ENCODE data around the gene OPN3. TPM values are rescaled to one million over a fixed set of nuclear protein-coding genes. Genes with fewer than 3 reads are reported as not detected.

Gene OPN3
- polyA plus RNA-seq, 1 experiment, result 14.1 TPM

DNA sequence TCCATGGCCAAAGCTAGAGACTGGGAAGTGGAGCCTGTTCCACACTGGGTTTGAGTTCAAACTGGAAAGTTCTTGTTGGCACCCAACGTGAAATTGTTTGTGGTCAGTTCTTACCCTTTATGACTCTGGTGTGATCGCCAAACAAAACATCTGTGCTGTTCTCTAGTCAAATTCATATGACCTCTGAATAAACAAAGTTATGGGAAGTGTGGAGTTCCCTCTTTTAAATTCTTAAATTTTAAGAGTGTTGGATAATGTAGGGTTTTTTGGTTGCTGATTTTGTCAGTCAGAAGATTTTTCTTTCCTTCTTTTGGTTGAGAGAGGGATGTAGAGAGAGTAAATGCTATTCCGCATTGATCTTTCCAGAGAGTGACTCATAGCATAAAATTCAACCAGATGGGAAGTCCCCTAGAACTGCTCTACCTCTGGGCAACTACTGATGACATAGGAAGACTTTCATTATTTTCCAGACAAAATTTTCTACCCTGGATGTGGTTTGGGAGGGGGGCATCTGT lies 36.4 kb downstream of the OPN3 start:
- ChIA-PET POLR2A (no interaction called here), CTCF (interaction anchor here (2.8 kb wide), 1 partner anchor 8 kb away, joined by 13 read pairs; no protein-coding TSS in a partner anchor)
- Histone ChIP-seq H3K27me3 (ENCODE audit: control insufficient read depth, insufficient read depth, low read length) (no peaks in the 10 kb centered on the region), H3K36me3 (ENCODE audit: control insufficient read depth, insufficient read depth, low read length) (no peaks in the 10 kb centered on the region; the same call in 1 of the 2 replicates), H3K4me3 (ENCODE audit: low read depth, low read length) (no peak overlapping the region)
- no peak for TF ChIP-seq CTCF (IDR thresholded peaks at IDR 0.05; ENCODE audit: insufficient read depth, low read depth, low read length)
- no peak for DNase-seq (ENCODE audit: low read depth)

DNA sequence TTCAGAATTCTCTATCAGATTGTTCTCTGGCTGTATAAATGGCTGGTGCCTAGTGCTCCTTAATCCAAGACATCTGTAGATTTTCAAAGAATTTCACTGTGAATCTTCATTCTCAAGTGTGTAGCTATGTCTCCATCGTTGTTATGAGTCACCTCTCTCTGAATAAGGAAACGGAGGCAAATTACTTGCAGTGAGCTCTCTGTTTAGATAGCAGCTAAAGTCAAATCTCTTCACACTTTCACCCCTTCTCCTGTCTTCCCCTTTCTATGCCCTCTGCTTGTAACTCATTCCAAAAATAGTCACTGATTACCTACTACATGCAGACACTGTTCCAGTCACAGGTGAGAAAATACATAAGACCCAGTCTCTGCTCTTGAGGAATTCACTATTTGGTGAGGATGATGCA lies 39.7 kb downstream of the OPN3 start:
- no peaks in the 10 kb centered on the region; the same call in none of the 2 replicates for H3K36me3 ChIP-seq (ENCODE audit: control insufficient read depth, insufficient read depth, low read length)
- H3K27me3 ChIP-seq (ENCODE audit: control insufficient read depth, insufficient read depth, low read length), result no peaks in the 10 kb centered on the region
- H3K4me3 ChIP-seq (ENCODE audit: low read depth, low read length), result no peak overlapping the region
- TF ChIP-seq CTCF (IDR thresholded peaks at IDR 0.05; ENCODE audit: insufficient read depth, low read depth, low read length), result no peak
- peak; percentile 55 for DNase-seq (ENCODE audit: low read depth)
- ChIA-PET CTCF (no interaction called here), POLR2A (no interaction called here)

DNA sequence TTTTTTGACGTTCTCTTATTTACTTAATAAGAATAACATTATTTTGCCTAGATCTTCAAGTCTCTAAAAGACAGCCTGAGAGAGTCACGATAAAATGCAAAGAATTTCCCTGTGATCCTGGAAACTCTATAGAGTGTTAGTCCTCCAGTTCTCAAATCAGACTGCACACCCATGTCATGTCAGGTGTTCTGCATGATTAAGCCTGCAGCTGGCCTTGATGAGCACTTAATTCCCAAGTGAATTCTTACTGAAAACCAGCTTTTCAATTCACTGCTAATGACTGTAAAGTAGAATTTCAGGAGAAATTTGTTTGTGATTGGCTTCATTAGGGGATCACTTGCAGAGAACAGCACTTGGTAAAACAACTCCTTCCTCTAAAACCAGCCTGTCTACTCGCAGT lies 41.9 kb downstream of the OPN3 start:
- peaks cover 1% of the 10 kb centered on the region for H3K36me3 ChIP-seq (ENCODE audit: control insufficient read depth, insufficient read depth, low read length)
- no peak for TF ChIP-seq CTCF (IDR thresholded peaks at IDR 0.05; ENCODE audit: insufficient read depth, low read depth, low read length)
- no peaks in the 10 kb centered on the region for H3K27me3 ChIP-seq (ENCODE audit: control insufficient read depth, insufficient read depth, low read length)
- no peak for DNase-seq (ENCODE audit: low read depth)
- H3K4me3 ChIP-seq (ENCODE audit: low read depth, low read length), result no peak overlapping the region
- ChIA-PET POLR2A (no interaction called here), CTCF (interaction anchor here (0.9 to 1.1 kb wide), 2 partner anchors 12 to 29 kb away, joined by 3 read pairs; no protein-coding TSS in a partner anchor)

DNA sequence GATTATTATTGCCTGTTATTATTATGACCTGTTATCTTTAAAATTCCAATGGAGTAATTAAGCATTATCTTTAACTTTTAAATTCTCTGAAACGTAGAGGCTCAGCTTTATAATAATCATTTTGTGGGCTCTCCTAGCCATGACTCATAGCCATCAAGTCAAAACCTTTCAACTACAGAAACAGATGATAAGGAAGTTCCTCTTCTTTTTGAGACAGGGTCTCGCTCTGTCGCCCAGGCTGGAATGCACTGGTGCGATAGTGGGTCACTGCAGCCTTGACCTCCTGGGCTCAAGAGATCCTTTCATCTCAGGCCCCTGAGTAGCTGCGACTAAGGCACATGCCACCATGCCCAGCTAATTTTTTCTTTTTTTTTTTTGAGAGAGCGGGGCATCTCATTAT lies 43.5 kb downstream of the OPN3 start:
- ChIA-PET CTCF (no interaction called here), POLR2A (no interaction called here)
- no peak overlapping the region for H3K4me3 ChIP-seq (ENCODE audit: low read depth, low read length)
- H3K27me3 ChIP-seq (ENCODE audit: control insufficient read depth, insufficient read depth, low read length), result no peaks in the 10 kb centered on the region
- H3K36me3 ChIP-seq (ENCODE audit: control insufficient read depth, insufficient read depth, low read length), result peaks cover 1% of the 10 kb centered on the region
- no peak for TF ChIP-seq CTCF (IDR thresholded peaks at IDR 0.05; ENCODE audit: insufficient read depth, low read depth, low read length)
- DNase-seq (ENCODE audit: low read depth), result no peak

DNA sequence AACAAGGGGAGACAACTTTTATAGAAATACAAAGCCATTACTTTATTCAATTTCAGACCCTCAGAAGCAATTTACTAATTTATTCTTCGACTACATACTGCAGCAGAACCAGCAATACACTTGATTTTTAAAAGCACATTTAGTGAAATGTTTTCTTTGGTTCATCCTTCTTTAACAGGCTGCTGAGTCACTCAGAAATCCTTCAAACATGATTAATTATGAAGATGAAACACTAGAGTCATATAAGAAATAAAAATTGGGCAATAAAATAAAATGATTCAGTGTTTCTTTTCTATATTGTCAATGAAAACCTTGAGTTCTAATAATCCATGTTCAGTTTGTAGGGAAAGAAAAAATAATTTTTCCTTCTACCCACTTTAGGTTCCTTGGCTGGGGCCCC lies 47.0 kb downstream of the OPN3 start:
- ChIA-PET CTCF (no interaction called here), POLR2A (no interaction called here)
- TF ChIP-seq CTCF (IDR thresholded peaks at IDR 0.05; ENCODE audit: insufficient read depth, low read depth, low read length), result no peak
- DNase-seq (ENCODE audit: low read depth), result no peak
- Histone ChIP-seq H3K27me3 (ENCODE audit: control insufficient read depth, insufficient read depth, low read length) (no peaks in the 10 kb centered on the region), H3K4me3 (ENCODE audit: low read depth, low read length) (no peak overlapping the region), H3K36me3 (ENCODE audit: control insufficient read depth, insufficient read depth, low read length) (peaks cover 1% of the 10 kb centered on the region)

Measured in BJ (cell line).